GM19438 (cell line): ENCODE results near the gene SPATA2.
"Not testable (repeated sequence)": the region's sequence is repeated elsewhere in the genome, so short reads cannot be mapped to it uniquely, and the experiment has no call there.

Source experiments
- ATAC-seq: cut with Tn5 transposase; IDR thresholded peaks from one replicate; pipeline ENCODE4 v1.9.1; 2021; ENCODE audit warnings: low read depth; ENCODE audit not compliant: unreplicated experiment

Gene SPATA2

GRCh38 chr20:49906101-49906604, 9.2 kb downstream of the SPATA2 start:
- ATAC-seq: no peak

DNA sequence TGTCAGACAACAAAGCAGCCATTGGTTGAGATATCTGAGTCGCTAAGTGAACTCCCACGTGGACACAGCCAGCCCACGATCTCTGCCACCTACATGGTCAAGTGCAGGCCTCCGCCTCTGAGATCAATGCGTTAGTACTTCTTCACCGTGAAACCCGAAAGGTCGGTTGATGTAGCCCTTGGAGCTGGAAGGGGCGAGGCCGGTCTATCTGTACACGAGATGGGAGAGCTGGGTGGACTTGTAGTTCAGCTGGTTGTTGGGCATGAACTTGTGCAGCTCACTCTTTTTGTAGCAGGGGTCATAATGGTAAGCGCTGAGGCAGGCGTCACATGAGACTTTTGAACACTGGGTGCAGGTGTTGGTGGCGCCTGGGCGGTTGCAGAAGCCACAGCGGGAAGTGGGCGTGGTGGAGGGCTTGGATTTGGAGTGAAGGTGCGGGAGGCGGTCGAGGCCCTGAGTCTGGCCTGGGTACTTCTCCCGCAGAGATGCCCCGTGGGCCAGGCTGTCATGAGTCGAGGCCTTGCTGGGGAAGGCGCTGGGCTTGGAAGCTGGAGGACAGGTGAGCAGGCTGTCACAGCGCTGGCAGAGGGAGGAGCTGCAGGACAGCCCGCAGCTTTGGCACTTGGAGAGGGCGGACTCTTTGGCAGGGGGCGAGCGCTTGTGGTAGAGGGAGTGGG, 9.8 kb downstream of the SPATA2 start:
- no peak for ATAC-seq

- no peak for ATAC-seq
Observed at GRCh38 chr20:49904440-49905214, 10.7 kb downstream of the SPATA2 start.

- ATAC-seq: no peak
Observed at GRCh38 chr20:49901588-49901987, 13.7 kb downstream of the SPATA2 start.

DNA sequence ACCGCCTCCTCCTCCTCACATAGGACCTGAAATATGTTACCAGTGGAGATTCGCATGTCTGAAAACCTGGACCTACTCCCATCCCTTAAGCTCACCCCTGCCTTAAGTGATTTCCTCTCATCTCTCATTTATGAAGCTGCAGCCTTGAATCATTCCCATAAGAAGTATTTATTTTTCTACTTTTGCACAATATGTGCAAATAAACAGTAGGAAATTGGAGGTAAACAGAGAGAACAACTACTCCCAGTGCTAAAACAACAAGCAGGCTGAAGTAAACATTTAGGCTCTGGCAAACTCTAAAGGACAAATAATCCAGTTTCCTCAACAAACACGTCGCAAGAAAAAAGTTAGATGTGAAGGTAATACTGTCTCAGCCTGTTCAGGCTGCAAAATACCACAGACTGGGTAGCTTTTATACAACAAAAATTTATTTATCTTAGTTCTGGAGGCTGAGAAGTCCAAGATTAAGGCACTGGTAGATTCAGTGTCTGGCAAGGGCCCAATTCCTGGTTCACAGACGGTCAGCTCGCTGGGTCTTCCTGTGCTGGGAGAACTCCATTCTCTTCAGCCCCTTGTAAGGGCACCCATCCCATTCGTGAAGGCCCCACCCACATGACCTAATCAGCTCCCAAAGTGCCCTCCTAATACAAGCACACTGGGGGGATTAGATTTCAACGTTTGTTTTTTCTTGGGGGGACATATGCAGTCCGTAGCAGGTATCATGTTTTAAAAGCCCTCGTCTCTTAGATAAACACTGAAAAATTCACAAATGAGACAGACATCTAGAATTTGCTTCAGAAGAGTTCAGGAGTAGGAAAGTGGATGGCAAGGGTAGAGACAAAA, 15.6 kb downstream of the SPATA2 start:
- ATAC-seq: no peak

GRCh38 chr20:49896204-49896603, 19.1 kb downstream of the SPATA2 start:
- ATAC-seq: no peak

- not testable (repeated sequence) for ATAC-seq
Observed at GRCh38 chr20:49895474-49896093, 19.7 kb downstream of the SPATA2 start.

DNA sequence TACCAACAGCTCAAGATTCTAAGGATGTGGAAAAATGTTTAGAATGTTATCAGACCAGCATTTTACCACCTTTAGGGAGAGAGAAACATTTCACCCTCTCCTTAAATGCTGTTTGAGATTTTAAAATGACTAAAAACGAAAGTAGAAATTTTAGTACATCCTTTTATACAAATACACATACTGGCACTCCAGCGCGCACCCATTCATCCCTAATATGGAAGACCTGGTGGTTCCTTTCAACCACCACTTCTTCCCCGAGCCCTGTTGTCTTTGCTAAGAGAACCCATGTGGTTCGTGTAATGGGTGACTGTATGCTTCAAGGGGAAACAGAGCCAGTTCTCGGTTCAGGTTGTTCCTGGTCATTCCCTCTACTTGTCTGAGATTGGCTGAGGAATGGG, 21.3 kb downstream of the SPATA2 start:
- no peak for ATAC-seq

- ATAC-seq: no peak
Observed at GRCh38 chr20:49893242-49894072, 21.9 kb downstream of the SPATA2 start.

DNA sequence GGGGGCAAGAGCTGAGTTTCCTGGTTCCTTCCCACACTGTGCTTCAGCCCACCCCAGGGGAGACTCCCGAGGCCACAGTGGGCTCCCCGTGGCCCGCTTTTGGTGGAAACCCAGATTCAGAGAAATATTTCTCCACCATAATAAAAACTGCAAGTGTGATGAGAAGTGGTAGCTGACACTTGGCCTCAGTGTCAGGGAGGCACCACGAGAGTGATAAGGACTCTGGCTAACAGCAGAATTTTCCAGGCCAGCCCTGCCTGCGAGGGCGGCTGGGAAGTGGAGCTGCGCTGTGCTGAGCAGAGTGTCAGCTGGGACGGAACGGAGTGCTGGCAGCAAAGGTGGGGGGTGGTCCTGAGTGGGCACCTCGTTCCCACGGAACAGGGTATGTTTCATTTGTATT, 22.5 kb downstream of the SPATA2 start:
- no peak for ATAC-seq

- ATAC-seq: no peak
Observed at GRCh38 chr20:49892260-49892659, 23.1 kb downstream of the SPATA2 start.

GRCh38 chr20:49891476-49892110, 23.7 kb downstream of the SPATA2 start:
- ATAC-seq: no peak

GRCh38 chr20:49890471-49891361, 24.6 kb downstream of the SPATA2 start:
- ATAC-seq: no peak

DNA sequence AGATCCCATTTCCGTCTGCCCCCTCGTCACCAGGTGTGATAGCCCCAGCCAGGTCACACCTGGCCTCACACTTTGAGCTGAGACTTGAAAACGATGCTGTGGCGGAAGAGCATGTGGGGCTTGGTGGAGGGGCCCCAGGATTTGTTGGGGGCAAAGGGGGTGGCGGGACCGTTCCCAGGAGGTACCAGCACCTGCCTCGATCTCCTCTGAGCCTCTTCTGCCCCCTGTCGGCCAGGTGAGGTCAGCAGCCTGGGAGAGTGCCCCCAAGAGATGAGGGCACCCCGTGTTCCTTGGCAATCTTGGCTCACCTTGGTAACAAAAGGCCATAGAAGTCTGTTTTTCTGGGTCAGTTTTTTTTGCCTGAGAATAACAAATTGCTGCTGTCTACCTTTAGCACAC, 25.4 kb downstream of the SPATA2 start:
- no peak for ATAC-seq

- ATAC-seq: no peak
Observed at GRCh38 chr20:49889001-49889934, 26.1 kb downstream of the SPATA2 start.

DNA sequence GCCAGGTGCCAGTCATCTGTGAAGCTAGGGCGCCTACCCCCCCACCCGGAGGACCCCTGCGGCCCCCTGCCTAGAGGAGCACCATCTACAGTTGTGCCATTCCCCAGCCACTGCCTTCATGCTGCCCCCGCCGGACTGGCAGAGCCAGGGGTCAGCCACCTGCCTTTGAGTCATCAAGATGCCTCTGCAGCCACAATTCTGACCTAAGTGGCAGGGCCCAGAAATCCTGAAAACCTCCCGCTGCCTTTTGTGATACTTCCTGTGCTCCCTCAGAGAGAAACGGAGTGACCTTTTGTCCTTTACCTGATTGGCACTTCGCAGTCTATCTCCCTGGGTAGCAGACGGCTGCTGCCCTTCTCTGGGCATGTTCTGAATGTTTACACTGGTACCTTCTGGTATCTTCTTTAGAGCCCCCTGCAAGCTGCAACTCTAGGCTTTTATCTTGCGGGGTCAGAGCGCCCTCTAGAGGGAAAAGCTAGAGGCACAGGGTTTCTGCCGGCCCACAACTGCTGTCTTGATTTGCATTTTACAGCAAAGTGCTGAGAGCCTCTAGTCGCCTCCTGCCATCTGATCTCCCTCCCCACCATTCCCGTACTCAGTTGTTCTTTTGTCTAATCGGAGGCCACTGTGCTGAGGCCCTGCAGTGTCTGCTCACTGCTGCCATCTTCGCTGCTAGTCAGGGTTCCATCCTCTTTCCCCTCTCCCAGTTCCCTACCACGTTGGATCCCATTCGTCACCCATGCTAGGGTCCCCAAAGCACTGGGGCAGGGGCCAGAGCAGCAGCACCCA, 26.9 kb downstream of the SPATA2 start:
- no peak for ATAC-seq
